T47D (cell line): Measurements from ENCODE around the gene TPX2.
A peak's percentile ranks its signal among the peaks of the same experiment; 100 is the strongest.

Experiments
- DNase-seq, 2 experiments: peaks; one replicate each; pipeline versions ENCODE4 v3.0.0 to v3.0.0-alpha.2; 2011 to 2012; ENCODE audit warnings: low read depth in 1 of 2, low spot score in 1 of 2
- JUND ChIP-seq: IDR thresholded peaks from 2 replicates; pipeline ENCODE4 v1.6.1; 2012; ENCODE audit warnings: low read depth
- in situ Hi-C: cut with HindIII; loops from 2 replicates; pipeline ENCODE4 v1.10.0; 2016; ENCODE audit warnings: low sequenced_read_pairs, low pct_unique_long_range_greater_than_20kb

Gene TPX2

DNA sequence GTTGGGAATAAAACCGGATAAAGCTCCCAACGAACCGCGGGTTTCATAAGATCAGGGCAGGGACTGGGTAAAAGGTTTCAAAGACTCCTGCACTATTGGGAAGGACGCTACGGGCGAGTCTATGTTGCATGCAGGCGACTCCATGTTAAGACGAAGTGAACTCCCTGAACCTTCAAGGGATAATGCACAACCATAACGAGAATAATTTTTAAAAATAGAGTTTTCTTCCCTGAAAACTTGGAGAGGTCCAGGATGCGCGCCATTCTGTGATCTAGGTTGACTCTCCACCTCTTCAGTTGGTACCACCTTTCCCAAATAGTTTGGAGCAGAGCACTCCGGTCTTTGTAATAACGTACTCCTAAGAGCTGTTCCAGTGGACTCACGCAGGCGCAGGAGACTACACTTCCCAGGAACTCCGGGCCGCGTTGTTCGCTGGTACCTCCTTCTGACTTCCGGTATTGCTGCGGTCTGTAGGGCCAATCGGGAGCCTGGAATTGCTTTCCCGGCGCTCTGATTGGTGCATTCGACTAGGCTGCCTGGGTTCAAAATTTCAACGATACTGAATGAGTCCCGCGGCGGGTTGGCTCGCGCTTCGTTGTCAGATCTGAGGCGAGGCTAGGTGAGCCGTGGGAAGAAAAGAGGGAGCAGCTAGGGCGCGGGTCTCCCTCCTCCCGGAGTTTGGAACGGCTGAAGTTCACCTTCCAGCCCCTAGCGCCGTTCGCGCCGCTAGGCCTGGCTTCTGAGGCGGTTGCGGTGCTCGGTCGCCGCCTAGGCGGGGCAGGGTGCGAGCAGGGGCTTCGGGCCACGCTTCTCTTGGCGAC lies at the start of gene TPX2:
TPX2 (plus strand) TSS at position 562 of the 821 bp plus-strand sequence. CDS start 18,187 bp downstream, outside the sequence.
- no peak for TF ChIP-seq JUND
- in situ Hi-C loops: no loop called here
- peak; percentile 97 to 99 for DNase-seq

- in situ Hi-C loops: no loop called here
- no peak for TF ChIP-seq JUND
- DNase-seq: no peak
Observed at GRCh38 chr20:31690124-31690666, 48.9 kb upstream of the TPX2 start.

DNA sequence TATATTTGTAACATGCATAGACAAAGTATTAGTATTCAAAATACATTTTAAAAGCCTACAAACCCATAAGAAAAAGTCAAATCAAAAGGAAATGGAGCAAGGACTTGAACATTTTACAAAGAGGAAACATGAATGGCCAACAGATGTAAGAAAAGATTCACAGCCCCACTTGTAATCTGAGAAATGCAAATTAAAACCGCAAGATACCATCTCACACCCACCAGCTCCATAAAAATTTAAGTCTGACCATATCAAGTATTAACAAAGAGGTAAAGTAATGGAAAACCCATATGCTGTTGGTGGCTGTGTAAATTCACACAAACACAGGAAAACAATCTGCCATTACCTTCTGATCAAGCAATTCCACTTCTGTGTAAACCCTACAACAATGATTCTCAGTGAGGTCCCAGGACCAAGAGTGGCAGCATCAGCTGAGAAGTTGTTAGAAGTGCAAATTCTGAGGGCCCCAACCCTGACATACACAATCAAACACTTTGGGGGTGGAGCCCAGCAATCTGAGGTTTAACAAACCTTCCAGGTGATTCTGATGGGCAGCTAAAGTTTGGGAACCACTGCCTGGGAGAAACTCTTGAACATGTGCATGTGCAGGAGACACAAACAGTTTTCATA lies 47.3 kb upstream of the TPX2 start:
- no peak for TF ChIP-seq JUND
- in situ Hi-C loops: no loop called here
- DNase-seq: no peak

DNA sequence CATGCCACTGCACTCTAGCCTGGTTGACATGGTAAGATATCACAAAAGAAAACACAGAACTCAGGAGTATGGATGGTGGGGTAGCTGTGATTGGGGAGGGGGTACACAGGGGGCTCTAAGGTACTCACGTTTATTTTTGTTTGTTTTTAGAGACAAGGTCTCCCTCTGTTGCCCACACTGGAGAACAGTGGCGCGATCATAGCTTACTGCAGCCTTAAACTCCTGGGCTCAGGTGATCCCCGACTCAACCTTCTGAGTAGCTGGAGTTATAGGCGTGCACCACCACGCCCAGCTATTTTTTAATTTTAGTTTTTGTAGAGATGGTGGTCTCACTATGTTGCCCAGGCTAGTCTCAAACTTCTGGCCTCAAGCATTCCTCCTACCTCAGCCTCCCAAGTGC lies 45.7 kb upstream of the TPX2 start:
- no peak for DNase-seq
- in situ Hi-C loops: no loop called here
- no peak for TF ChIP-seq JUND

DNA sequence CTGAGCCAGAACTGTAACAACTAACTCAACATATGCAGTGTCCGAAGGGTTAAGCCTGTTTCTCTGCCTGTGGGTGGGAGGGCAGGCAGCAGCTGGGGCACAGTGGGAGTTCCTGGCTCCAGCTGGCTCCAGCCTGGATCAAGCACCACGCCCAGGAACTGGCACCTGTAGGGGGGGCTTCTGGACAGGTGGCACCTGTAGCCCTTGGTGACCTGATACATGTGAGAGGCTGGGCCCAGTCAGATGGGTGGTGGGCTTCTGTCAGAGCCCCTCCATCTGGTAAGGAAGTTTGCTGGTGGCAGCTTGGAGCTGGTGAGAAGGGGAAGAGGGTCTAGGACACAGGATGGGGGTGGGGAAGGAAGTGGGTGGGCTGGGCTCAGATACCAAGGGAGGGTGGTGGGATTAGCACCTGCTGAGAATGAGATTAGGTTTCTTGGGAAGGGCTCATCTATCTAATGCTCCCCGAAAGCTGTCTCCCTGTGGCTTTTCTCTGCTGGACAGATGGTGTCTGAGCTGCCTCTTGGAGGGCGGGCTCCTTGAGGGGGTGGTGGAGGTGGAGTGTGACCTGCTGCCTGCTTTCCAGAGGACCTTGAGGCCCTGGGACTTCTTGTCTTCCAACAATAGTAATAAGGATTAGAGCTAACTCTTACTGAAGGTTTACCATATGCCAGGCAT lies 45.0 kb upstream of the TPX2 start:
- no peak for TF ChIP-seq JUND
- DNase-seq: no peak
- in situ Hi-C loops: no loop called here

DNA sequence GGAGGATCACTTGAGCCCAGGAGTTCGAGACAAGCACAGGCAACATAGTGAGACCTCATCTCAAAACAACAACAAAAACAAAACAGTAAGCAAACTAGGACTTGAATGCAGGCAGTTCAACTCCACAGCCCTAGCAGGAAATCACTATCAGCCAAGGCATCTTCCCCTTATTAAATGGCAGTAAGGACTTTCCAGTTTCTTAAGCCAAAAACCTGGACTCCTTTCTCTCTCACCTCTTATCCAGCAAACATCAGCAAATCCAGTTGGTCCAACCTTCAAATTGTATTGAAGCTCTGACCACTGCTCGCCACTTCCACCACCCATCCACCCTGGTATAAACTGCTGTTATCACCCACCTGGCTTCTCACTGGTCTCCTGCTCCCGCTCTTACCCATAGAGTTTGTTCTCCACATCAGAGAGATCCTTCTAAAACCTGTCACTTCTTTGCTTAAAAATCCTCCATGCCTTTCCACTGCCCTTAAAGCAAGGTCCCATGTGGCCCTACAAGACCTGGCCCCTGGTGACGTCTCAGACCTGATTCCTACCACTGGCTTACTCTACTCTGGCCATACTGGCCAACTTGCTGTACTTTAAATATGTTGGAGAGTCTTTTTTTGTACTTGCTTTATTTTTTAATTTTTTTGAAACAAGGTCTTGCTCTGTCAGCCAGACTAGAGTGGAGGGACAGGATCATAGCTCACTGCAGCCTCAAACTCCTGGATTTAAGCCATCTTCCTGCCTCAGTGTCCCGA lies 44.1 kb upstream of the TPX2 start:
- in situ Hi-C loops: no loop called here
- no peak for TF ChIP-seq JUND
- DNase-seq: no peak

DNA sequence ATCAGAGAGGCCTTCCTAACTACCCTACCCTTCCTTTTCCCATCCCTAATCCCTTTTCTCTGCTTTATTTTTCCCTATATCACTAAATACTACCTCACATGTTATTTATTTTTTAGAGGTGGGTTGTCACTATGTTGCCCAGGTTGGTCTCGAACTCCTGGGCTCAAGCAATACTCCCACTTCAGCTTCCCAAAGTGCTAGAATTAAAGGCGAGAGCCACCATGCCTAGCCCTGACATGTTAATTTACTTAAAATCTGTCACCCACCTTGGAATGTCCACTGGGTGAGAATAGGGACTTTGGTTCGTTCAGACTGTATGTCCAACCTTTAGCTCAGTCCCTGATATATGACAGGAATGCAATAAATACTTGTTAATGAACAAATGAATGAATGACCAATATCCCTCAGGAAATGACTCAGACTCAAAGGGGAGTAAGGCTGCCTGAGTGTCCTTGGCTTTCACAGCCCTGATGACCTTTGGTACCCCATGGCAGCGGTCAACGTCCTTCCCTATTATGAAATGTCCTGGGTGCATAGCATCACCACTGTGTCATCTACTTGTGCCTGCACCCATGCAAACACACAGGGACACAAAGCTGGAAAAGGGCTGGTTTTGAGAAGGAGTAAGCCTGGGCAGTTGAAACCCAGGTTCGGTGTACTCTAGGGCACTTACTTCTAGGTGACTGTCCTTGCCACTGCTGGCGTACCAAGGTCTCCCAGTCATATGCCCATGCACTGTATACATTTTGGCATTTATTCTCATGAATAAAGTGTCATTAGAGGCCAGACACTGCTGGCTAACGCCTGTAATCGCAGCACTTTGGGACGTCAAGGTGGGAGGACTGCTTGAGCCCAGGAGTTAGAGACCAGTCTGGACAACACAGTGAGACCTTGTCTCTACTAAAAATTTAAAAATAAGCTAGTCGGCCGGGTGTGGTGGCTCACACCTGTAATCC lies 43.0 kb upstream of the TPX2 start:
- in situ Hi-C loops: no loop called here
- TF ChIP-seq JUND: no peak
- no peak for DNase-seq

DNA sequence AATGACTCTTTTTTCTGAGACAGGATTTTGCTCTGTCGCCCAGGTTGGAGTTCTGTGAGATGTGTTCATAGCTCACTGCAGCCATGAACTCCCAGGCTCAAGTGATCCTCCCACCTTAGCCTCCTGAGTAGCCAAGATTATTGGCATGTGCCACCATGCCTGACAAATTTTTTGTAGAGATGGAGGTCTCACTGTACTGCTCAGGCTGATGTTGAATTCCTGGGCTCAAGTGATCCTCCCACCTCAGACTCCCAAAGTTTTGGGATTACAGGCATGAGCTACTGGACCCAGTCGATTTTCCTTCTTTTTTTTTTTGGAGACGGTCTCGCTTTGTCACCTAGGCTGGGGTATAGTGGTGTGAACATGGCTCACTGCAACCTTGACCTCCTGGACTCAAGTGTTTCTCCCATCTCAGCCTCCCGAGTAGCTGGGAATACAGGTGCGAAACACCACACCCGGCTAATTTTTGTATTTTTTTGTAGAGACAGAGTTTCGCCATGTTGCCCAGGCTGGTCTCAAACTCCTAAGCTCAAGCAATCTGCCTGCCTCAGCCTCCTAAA lies 40.8 kb upstream of the TPX2 start:
- DNase-seq: no peak
- in situ Hi-C loops: no loop called here
- TF ChIP-seq JUND: no peak

- DNase-seq: peak in 1 of 2 experiments; percentile 54
- TF ChIP-seq JUND: 0 out of 2 replicates have a peak, but pooled peaks have one; percentile 15
- in situ Hi-C loops: no loop called here
Observed at GRCh38 chr20:31698803-31699718, 40.0 kb upstream of the TPX2 start.
